ENCODE results near the gene IP6K3. TPM values are rescaled to one million over a fixed set of nuclear protein-coding genes. Genes with fewer than 3 reads are reported as not detected.

IP6K3 gene
- total RNA-seq, 1 donor from 2014 or later = 0.16 TPM

DNA sequence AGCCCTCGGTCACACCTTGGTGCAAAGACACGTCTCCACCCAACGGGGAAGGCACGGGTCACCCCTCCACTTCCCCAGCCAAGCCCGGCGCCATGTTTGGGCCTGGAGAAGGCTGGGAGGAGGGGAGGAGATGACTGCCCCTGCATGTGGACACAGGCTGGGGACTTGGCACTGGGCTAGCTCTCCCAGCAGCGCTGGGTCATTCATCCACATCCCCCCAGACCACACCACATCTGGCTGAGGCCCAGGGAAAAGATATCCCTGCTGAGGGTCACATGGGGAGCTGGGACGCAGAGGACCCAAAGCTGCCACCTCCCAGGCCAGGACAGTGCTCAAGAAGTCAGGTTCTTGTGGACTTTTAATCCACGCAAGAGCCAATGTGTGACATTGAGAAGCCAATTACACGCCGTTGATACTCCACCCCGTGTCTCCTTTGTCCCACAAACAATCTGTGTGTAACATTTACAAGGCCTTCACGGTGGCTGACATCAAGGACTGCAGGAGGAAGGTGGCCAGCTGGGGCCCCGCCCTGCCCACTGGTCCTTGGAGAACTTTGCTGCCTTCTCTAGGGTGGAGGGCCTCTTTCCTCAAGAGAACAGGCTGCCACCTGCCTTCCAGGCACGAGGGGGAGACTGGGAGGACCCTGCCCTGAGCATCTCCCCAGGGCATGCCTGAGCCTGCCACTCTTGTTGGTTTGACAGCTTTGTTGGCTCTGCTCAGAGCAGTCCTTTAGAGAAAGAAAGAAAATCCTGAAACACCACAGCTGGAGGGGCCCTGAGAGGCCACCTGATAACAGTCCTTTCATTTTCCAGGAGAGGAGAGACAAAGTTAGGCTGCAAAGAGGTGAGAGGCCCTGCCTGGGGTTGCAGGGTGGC, 5.3 kb upstream of the IP6K3 start:
- DNase-seq (ENCODE audit: low spot score in 2 of 2, unreplicated experiment in 2 of 2) = no peak

DNA sequence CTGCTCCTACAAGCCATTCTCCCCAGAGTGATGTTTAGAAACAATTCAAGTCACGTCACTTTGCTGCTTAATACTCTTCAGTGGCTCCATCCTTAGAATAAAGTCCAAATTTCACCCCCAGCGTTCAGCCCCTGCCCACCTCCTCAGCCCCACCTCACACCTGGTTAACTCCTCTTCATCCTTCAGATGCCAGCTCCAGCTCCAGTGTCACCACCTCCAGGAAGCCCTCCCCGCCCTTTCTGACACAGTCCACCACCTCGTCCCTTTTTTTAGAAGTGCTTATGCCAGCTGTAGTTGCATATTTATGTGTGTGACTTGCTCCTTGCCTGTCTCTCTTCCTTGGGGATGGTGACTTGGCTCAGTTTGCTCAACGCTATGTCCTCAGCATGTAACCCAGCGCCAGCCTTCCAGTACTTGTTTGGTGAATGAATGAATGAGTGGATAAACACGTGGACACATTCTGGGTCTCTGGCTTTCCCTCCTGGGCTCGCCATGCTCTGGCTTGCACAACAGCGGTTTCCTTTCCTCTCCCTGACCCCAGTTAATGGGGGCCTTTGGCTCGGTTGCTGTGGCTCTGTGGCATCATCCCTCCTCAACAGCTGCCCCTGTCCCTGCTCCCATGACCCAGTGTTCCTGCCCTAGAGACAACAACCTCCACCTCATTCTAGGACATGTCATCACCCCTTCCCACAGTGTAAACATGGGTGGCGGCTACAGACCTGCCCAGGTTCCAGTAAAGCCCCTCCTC, 3.7 kb upstream of the IP6K3 start:
- Mint-ChIP-seq H3K4me1 (peaks cover 36% of the 10 kb centered on the region), H3K27ac (no peak overlapping the region), H3K4me3 (no peak overlapping the region), H3K9me3 (no peaks in the 10 kb centered on the region), H3K27me3 (ENCODE audit: low read depth) (no peaks in the 10 kb centered on the region), H3K36me3 (no peaks in the 10 kb centered on the region)
- DNase-seq (ENCODE audit: low spot score in 2 of 2, unreplicated experiment in 2 of 2) = no peak
- TF ChIP-seq CTCF (IDR thresholded peaks at IDR 0.05; ENCODE audit: unreplicated experiment) = no peak

More for the DNA sequence above, 5.3 kb upstream of the IP6K3 start:
- no peaks in the 10 kb centered on the region for H3K9me3 Mint-ChIP-seq
- H3K4me1 Mint-ChIP-seq = peaks cover 22% of the 10 kb centered on the region
- TF ChIP-seq CTCF (IDR thresholded peaks at IDR 0.05; ENCODE audit: unreplicated experiment) = no peak
- H3K4me3 Mint-ChIP-seq = no peak overlapping the region
- H3K27ac Mint-ChIP-seq = peak overlapping the region; percentile 30
- no peaks in the 10 kb centered on the region for H3K27me3 Mint-ChIP-seq (ENCODE audit: low read depth)
- H3K36me3 Mint-ChIP-seq = no peaks in the 10 kb centered on the region

DNA sequence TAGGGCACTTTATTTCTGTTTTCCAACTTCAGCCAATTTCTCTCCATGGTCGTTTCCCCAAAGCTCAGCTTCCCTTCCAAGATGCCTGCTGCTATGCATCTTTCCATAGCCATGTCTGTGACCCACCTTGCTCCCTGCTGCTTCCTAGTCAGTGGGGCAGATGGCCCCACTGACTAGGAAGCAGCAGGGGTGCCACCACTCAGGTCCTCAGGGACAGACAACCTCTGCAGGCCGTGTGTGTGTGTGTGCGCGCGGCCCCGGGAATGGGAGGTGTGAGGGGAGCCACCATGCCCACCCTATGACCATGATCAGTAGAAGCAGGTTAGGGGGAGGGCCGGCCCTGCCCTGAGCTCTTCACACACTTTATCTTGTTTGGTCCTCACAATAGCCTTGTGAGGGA, 2.7 kb upstream of the IP6K3 start:
- Mint-ChIP-seq H3K9me3 (no peaks in the 10 kb centered on the region), H3K27ac (no peak overlapping the region), H3K27me3 (ENCODE audit: low read depth) (no peaks in the 10 kb centered on the region), H3K4me1 (peaks cover 43% of the 10 kb centered on the region), H3K4me3 (no peak overlapping the region), H3K36me3 (no peaks in the 10 kb centered on the region)
- no peak for TF ChIP-seq CTCF (IDR thresholded peaks at IDR 0.05; ENCODE audit: unreplicated experiment)
- DNase-seq (ENCODE audit: low spot score in 2 of 2, unreplicated experiment in 2 of 2) = no peak

- no peaks in the 10 kb centered on the region for H3K9me3 Mint-ChIP-seq
- TF ChIP-seq CTCF (IDR thresholded peaks at IDR 0.05; ENCODE audit: unreplicated experiment) = no peak
- no peaks in the 10 kb centered on the region for H3K36me3 Mint-ChIP-seq
- no peak for DNase-seq (ENCODE audit: low spot score in 2 of 2, unreplicated experiment in 2 of 2)
- peaks cover 48% of the 10 kb centered on the region for H3K4me1 Mint-ChIP-seq
- H3K4me3 Mint-ChIP-seq = no peak overlapping the region
- no peaks in the 10 kb centered on the region for H3K27me3 Mint-ChIP-seq (ENCODE audit: low read depth)
- H3K27ac Mint-ChIP-seq = no peak overlapping the region
These were observed 2.1 kb upstream of the IP6K3 start for GRCh38 chr6:33748841-33749240.

GRCh38 chr6:33747823-33748222, 1.1 kb upstream of the IP6K3 start:
- no peaks in the 10 kb centered on the region for H3K9me3 Mint-ChIP-seq
- no peaks in the 10 kb centered on the region for H3K36me3 Mint-ChIP-seq
- no peak overlapping the region for H3K27ac Mint-ChIP-seq
- TF ChIP-seq CTCF (IDR thresholded peaks at IDR 0.05; ENCODE audit: unreplicated experiment) = no peak
- H3K27me3 Mint-ChIP-seq (ENCODE audit: low read depth) = no peaks in the 10 kb centered on the region
- H3K4me3 Mint-ChIP-seq = no peak overlapping the region
- DNase-seq (ENCODE audit: low spot score in 2 of 2, unreplicated experiment in 2 of 2) = no peak
- H3K4me1 Mint-ChIP-seq = peaks cover 54% of the 10 kb centered on the region
